Inflammatory macrophage treated with lipopolysaccharide for 1 hour (primary cell): ENCODE results near the gene SPEN.

ENCODE experiments used
- DNase-seq, 2 donors: peaks; one replicate each; pipeline ENCODE4 v3.0.0-alpha.2; 2020 to 2022

SPEN gene

GRCh38 chr1:15939181-15940109 lies 91.9 kb downstream of the SPEN start:
- DNase-seq: no peak

- no peak for DNase-seq
These were observed 92.9 kb downstream of the SPEN start for GRCh38 chr1:15940110-15941043.

- DNase-seq: no peak
These were observed 93.7 kb downstream of the SPEN start for GRCh38 chr1:15941044-15941840.

- no peak for DNase-seq
These were observed 94.6 kb downstream of the SPEN start for GRCh38 chr1:15941899-15942660.

- no peak for DNase-seq
These were observed 95.3 kb downstream of the SPEN start for GRCh38 chr1:15942661-15943327.

- no peak for DNase-seq
These were observed 96.0 kb downstream of the SPEN start for GRCh38 chr1:15943328-15943991.

- no peak for DNase-seq
These were observed 96.4 kb downstream of the SPEN start for GRCh38 chr1:15943992-15944307.

GRCh38 chr1:15944308-15945010 lies 97.0 kb downstream of the SPEN start:
- no peak for DNase-seq

GRCh38 chr1:15945011-15945831 lies 97.7 kb downstream of the SPEN start:
- no peak for DNase-seq

- DNase-seq: no peak
These were observed 98.4 kb downstream of the SPEN start for GRCh38 chr1:15945832-15946448.

GRCh38 chr1:15946571-15947381 lies 99.3 kb downstream of the SPEN start:
- DNase-seq: no peak

GRCh38 chr1:15947382-15948090 lies 100.0 kb downstream of the SPEN start:
- no peak for DNase-seq

GRCh38 chr1:15948091-15948591 lies 100.6 kb downstream of the SPEN start:
- no peak for DNase-seq

- peak; percentile 69 to 80 for DNase-seq
These were observed 101.3 kb downstream of the SPEN start for GRCh38 chr1:15948595-15949452.

- peak; percentile 93 to 97 for DNase-seq
These were observed 102.1 kb downstream of the SPEN start for GRCh38 chr1:15949453-15950245.
